ENCODE measurements around the gene DPPA2.

- TF ChIP-seq CTCF (optimal IDR thresholded peaks at IDR 0.05 in 1 of 3, IDR thresholded peaks at IDR 0.05 in 1 of 3, conservative IDR thresholded peaks at IDR 0.05 in 1 of 3; ENCODE audit: extremely low read depth in 1 of 3, insufficient read depth in 2 of 3, low read length in 3 of 3) (no peak), EZH2 (IDR thresholded peaks at IDR 0.05; ENCODE audit: low read length) (no peak)
Measured at GRCh38 chr3:109325657-109326056, 9.3 kb upstream of the DPPA2 start.
